NCI-H128 (cell line): ENCODE results near the gene SPAG4.

ENCODE experiments used
- DNase-seq: peaks from one replicate; lab custom pipeline; 2025; ENCODE audit not compliant: unreplicated experiment; lab: John Stamatoyannopoulos, UW

SPAG4 gene

DNA sequence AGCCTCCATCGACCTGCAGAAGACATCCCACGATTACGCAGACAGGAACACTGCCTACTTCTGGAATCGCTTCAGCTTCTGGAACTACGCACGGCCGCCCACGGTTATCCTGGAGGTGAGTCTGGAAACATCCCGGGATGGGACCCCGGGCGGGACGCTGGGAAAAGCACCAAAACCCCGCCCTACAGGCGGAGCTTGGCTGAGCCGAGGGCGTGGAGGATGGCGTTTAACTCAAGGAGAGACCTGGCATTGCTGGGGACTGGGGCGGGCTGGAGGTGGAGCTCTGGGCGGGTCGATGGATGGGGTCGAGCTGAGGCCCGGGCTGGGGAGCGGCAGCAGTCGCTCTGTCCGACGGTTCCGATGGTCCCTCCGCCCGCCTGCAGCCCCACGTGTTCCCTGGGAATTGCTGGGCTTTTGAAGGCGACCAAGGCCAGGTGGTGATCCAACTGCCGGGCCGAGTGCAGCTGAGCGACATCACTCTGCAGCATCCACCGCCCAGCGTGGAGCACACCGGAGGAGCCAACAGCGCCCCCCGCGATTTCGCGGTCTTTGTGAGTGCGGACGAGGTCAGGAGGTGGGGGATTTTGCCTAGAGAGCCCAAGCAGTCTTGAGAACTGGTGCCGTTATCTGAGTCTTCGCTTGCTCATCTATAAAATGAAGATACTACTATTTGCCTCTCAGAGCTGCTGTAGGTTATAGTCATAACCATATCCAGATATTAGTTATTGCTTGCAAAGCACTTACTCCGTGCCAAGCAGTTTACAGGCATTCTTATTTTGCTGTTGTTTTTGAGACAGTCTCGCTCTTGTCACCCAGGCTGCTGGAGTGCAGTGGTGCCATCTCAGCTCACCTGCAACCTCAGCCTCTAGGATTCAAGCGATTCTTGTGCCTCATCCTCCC lies 3.8 kb downstream of the SPAG4 start:
- peak; percentile 71 for DNase-seq

DNA sequence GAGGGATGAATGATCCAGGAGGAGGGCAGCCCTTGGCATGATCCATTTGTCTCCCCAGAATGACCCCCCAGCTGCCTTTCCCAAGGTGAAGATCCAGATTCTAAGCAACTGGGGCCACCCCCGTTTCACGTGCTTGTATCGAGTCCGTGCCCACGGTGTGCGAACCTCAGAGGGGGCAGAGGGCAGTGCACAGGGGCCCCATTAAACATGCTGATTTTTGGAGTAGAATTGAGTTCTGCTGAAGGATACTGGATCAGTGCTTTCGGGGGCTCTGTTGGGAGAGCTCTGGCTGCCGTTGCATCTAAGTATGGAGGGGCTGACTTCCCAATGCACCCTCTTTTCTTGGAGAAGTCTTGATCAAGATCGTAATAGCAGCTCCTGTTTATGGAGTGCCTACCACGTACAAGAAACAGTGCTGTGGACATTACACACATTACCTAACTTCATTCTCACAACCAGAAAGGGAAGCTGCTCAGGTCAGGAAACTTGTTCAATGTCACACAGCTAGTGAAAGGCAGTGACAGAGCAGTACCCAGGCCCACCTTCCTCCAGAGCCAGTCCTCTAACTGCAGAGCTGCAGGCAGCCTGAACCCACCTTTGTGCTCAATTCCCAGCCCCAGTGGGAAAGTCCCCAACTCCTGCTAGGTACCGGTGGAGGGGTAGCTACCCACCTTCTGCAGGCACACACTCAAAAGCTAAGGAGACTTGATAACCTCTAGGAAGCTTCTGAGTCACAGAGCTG lies 5.4 kb downstream of the SPAG4 start:
- DNase-seq, result no peak

DNA sequence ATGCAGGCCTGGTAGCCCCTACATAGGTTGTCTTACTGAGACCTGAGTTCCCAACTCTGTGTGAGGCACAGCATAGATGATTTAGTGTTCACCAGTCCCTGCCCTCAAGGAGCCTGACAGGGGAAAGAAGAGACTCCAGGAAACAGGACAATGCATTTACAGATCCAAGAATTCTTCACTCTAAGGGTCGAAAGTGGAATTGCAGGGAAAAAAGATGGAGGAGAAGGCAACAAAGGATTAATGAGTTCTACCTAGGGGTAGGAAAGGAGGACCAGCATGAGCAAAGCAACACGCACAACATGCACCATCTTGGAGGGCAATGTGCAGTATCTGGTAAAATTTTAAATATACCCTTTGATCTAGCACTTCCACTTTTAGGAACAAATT lies 5.9 kb downstream of the SPAG4 start:
- DNase-seq, result no peak

DNA sequence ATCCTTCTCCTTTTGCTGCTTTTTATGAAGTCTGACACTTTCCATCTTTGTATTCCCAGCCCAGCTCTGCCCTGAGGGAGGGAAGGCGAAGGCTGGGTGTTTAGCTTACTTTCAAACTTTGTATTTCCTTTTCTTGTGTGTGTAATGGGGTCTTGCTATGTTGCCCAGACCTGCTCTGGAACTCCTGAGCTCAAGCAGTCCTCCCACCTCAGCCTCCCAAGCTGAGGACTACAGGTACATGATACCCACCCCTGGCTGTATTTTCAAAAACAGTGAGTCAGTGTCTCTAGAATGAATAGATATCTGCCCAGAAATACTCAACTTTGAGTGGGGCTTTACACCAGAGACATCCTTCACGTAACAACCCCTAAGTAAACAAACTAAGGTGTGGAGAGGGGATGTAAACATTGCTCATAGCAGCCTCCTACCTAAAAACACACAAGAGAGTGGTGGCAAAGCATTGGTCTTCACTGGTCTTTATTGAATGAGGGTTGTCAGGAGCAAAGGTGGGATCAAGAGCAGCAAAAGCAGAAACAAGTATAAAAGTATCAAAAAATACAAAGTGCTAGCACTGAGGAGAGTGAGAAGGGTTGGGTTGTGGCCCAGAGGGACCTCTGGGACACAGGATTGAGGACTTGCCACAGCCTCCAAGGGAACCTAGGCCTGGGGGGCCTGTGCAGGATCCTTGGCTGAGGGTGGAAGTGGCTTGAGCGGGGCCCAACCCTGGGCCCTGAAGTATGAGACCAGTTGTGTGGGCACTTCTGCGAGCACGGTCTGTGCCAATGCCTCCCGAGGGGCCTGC lies 10.2 kb downstream of the SPAG4 start:
- DNase-seq, result no peak

DNA sequence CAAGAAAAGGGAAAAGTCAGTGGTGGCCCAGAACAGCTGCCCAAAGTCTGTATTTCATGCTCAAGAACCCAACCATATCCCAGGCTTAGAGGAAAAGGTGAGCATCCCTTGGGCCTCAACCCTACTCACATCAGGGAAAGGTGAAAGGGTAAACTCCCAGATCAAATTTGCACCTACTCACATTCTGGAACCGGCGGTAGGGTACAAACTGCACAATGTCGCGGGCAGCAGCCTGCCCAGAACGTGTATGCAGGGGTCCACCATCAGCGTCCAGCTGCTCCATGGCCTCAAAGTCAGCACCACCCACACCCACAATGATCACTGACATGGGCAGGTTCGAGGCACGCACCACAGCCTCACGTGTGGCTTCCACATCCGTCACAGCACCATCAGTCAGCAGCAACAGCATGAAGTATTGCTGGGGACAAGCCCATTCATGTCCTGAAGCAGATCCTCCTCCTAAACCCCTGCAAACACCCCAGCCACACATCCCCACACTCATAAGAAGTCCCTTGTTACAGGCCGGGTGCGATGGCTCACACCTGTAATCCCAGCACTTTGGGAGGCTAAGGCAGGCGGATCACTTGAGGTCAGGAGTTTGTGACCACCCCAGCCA lies 10.9 kb downstream of the SPAG4 start:
- no peak for DNase-seq

DNA sequence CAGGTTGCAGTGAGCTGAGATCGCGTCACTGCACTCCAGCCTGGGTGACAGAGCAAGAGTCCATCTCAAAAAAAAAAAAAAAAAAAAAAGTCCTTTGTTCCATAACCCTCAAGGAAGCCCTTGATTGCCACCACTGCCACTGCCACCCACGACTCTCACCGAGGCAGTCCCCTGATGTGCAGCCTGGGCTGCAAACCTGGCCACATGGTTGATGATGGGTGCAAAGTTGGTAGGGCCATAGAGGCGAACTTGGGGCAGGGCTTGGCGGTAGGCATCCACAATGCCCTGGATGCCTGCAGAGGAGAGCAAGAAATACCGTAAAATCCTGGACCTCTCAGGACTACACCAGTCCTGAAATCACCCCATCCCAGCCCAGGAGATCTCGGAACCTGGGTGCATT lies 11.5 kb downstream of the SPAG4 start:
- no peak for DNase-seq

DNA sequence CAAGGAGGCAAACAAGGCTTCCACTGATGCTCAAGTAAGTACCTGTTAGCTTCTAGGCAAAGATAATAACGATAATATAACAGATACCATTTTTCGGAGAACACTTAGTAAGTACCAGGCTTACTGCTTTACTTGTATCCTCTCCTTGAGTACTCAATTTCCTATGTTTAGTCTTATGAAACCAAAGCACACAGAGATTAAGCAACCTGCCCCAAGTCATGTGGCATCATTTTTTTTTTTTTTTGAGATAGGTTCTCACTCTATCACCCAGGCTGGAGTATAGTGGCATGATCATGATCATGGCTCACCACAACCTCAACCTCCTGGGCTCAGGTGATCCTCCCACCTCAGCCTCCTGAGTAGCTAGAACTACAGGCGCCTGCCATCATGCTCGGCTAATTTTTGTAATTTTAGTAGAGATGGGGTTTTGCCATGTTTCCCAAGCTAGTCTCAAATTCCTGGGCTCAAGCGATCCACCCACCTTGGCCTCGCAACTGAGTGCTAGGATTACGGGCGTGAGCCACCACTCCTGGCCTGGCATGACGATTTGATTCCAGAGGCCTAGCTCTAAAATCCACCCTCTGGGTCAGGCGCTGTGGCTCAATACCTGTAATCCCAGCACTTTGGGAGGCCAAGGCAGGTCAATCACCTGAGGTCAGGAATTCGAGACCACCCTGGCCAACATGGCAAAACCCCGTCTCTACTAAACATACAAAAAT lies 14.0 kb downstream of the SPAG4 start:
- DNase-seq, result no peak

DNA sequence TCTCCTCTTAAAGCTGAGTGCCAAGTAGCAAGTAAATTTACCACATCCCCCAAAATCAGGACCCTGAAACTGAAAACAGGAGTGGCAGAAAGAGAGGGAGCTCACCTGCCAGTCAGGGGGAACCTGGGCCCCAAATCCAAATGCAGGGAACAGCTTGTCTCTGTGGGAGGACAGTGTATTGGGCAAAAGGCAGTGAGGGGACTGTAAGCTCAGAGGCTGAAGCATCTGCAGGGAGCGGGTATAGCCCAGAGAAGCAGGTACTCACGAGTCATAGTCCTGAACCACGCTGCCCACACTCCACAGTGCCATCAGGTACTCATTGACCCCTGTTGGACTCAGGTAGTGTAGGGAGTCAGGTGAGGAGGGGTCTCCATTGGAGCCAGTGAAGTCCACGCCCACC lies 15.0 kb downstream of the SPAG4 start:
- DNase-seq, result no peak

DNA sequence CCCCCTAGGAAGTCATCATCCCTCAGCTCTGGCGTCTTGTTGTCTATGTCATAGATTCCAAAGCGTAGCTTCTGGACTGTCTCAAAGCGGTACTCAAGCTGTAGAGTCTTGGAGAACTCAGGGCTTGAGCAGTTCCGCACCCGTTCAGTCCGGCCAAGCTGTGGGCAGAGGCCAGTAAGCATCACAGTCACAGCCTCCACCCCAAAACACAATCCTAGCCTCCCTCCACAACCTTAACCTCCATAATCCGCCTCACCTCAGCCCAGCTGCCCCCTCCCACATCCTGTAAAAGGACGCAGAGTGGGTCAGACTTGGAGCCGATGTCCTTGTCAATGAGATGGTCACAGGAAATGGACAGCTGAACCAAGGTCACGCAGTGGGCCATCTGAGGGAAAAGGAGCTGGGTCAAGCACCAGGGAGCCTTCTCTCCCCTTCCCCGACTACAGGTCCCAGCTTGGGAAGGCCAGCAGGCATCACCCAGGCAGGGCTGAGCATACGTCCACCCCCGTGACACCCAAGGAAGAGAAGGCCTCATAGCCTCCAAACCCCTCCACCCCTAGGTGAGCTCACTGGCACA lies 17.0 kb downstream of the SPAG4 start:
- DNase-seq, result no peak

DNA sequence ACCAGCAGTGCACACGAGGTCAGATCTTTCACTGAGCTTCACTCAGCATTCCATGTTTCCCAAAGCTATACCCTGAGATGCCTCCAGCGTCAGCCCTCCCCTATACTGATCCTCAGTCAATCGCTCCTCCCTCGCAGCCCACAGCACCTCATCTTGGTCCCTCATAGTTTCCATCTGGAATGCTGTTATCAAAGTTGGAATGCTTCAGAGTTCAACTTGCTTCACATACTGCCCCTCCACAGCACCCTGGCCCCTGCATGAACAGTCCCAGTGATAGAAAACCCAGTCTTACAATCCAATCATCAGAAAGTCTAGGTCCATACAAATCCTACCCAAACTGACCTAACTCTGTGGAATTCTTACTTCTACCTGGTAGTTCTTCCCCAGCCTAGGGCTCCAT lies 20.0 kb downstream of the SPAG4 start:
- DNase-seq, result no peak

DNA sequence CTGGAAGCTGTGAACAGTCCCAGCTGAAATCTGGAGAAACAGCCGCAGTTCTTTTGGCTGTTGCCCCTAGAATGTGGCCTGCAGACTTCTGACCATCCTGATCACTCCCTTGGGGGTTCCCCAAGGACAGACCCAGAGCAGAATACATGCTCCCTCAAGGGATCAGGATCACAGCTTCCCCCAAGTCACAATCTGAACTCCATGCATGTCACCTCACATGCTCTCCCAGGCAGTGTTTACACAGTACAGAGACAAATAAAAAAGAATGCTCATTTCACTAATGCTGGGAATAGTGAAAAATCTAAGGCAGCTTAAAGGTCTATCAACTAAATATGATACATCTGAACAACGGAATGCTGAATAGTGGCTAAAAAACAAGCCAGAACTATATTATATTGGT lies 20.5 kb downstream of the SPAG4 start:
- no peak for DNase-seq

DNA sequence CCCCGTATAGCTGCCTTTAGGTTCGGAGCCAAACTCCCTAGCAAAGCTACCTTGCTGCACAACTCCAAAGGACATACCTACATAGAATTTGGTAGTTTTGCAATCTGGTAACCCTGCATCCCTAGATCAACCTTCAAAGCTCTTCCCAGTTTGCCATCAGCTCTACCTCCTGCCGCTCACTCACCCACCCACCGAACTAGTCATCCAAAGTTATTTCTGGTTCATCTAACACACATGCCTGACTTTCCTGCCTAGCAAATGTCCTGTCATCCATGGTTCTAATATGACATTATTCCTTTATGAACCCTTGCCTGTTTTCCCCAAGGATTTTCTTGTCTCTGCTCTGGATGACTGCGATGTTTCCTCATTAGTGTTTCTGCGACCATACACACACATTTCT lies 21.6 kb downstream of the SPAG4 start:
- no peak for DNase-seq

DNA sequence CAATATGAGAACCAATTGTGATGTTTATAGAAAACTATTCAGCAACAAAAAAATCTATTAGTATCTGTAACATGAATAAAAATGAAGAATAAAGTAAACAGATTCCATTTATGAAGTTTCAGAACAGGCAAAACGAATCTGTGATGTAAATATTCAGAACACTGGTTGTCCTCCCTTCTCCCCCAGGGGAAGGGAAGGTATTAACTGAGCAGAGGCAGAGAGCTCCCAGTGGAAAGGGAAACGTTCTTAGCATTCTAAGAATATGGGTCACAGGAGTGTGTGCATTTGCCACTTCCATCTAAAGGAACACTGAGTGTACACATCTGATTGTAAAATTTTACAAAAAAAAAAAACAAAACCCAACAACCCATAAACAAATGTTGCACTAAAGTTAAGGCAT lies 23.1 kb downstream of the SPAG4 start:
- no peak for DNase-seq

DNA sequence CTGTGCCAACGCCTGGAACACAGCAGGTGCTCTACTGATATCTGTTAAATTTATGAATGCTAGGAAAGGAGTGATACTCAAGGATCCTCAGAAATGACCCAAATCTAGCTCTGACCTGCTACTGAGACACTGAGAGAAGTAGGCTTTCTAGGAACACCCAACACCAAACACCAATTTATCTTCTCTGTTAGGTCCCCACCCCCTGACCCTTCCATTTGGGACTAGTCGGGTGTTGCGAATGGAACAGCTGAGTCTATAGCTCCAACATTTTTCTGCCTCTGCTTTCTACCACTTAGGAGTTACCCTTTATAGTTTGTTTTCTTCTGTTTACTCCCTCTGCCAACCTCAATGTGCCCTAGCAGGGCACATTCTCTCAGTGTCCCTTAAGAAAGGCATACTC lies 25.1 kb downstream of the SPAG4 start:
- DNase-seq, result no peak

DNA sequence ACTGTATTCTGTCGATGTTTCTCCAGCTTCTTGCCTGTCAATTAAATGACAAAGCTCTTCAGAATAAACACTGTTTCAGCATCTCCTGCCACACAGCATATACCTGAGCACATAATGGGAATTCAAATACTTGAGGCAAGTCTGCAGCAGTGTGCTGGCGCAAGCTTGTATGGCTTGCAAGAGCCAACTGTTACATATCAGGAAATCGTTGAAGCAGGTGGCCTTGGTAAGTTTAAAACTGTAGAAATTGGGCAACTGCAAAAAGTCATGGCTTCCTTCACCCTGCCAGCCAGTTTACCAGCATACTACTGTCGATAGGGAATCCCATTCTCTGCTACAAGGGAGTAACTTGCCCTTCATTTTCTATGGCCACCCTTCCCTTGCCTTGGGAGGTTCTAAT lies 26.1 kb downstream of the SPAG4 start:
- no peak for DNase-seq

DNA sequence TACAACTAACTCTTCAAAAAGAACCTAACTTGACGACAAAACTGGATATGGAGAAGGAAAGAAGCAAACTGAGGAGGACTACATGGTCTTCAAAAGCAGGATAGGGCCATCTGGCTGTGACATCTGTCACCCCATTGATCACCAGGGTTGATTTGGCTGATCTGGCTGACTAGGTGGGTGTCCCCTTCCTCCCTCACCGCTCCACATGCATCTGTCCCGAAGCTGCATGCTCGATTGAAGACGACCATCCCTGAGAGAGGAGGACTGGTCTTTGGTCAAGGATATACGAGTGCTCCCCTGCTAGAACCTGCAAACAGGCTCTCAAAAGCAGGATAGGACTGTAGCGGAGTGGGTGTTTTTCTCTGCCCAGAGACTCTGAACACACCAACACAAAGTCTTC lies 27.4 kb downstream of the SPAG4 start:
- DNase-seq, result no peak

DNA sequence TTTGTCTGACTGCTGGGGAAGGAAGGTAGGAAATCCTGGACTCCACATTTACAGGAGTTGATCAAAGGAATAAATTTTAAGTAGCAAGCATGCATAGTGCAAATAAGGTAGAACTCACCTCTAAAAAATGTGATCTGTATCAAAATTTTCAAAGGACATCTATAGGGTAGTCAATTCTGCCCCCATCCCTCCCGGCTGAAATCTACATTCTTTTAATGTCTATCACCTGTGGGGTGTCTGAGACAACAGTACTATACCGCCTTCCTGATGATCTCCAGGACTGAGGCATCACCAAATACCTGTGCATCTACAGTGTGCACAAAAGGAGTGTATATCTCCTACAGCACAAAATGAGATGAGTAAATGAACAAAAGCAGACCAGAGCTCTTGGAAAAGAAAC lies 29.2 kb downstream of the SPAG4 start:
- no peak for DNase-seq

DNA sequence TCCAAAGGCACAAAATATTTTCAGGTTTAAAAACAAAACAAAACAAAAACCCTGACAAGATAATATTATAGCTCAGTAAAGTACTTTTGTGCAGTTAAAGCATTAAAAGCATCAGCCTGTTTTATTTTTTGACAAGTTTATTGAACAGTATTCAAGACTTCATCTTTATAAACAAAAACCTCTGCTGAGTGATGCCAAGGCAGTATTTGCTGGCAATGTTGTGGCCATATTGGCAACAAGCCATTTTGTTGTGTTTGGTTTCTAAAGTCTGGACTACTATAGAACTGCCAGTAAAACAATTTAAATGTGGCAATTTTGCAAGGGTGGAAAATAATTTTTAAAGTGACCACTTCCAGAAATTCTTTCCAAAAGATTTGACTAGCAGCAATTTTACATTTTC lies 33.2 kb downstream of the SPAG4 start:
- no peak for DNase-seq

DNA sequence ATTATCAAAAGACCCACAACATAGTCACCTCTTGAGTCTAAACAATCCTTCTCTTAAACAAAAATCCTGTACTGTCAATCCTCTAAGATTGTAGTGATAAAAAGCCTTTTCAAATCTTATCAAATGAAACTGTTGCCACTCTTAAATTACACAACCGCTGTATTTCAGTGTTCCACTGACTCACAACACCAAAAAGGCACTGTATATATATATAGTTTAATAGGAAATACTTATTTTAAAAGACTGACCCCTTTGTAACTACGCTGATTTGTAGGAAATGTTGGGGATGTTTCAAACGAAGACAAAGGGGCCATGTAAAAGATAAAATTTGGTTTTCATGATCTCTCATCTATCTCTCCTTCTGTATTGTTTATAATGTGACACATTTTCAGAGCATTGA lies 35.0 kb downstream of the SPAG4 start:
- DNase-seq, result no peak

DNA sequence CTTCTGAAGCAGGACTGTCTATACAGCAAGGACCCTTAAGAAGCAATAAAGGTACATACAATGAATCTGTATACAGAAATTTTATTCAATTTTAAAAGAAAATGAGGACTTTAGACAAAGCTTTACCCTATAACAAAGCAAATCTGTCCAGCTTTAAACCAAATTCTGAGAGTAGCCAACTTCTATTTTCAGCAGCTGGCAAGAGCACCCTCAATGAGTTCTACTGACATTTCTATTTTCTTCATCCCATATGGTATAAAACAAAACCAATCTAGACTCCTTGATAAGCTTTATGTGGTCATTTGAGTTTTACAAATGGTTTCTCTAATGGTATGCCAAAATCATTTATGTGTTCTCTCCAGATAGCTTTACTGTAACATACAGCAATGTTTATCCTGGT lies 36.3 kb downstream of the SPAG4 start:
- no peak for DNase-seq
